Tibial nerve (tissue), 4 donors: ENCODE results near the gene PLEKHM1.
"Not testable (repeated sequence)": the region's sequence is repeated elsewhere in the genome, so short reads cannot be mapped to it uniquely, and the experiment has no call there.

Experiments used
- EP300 ChIP-seq, 2 donors: sonication (generic); formaldehyde crosslinking; IDR thresholded peaks; one replicate each; pipeline ENCODE4 v1.6.1; 2017; ENCODE audit warnings: antibody characterized with exemption in 2 of 2, mild to moderate bottlenecking in 1 of 2
- POLR2A ChIP-seq, 2 donors: fragments of 450-650 bp; IDR thresholded peaks; one replicate each; pipeline ENCODE4 v1.6.1; 2017; ENCODE audit warnings: antibody characterized with exemption in 2 of 2, mild to moderate bottlenecking in 2 of 2, moderate library complexity in 2 of 2
- TF ChIP-seq, protein P1 (sequence below), 5 experiments: fragments of 200-600 bp in 3 of 5; fragments of 450-650 bp in 2 of 5; sonication (generic) in 3 of 5; IDR thresholded peaks; one replicate each; pipeline ENCODE4 v1.5.1; 2016 to 2019; ENCODE audit warnings: antibody characterized with exemption in 5 of 5, mild to moderate bottlenecking in 3 of 5, moderate library complexity in 2 of 5

DNA sequence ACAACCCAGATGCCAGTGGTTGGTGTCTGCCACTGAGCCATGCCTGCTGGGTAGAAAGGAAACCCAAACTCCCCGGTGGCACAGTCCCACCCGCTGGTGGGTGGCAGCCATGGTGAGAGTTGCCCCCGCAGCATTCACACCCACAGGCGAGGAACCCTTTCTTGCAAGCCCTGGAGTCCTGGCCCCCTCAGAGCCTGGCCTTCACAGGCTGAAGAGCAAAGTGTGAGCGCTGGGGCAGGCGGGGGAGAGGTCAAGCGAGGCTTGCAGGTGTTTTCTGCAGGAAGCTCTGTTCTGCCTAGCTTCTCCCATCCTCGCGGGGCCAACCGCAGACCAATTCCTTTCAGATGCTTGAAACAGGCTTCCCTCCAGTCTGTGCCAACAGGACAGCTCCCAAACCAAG is 38.9 kb downstream of the PLEKHM1 start:
- TF ChIP-seq, protein P1, sequence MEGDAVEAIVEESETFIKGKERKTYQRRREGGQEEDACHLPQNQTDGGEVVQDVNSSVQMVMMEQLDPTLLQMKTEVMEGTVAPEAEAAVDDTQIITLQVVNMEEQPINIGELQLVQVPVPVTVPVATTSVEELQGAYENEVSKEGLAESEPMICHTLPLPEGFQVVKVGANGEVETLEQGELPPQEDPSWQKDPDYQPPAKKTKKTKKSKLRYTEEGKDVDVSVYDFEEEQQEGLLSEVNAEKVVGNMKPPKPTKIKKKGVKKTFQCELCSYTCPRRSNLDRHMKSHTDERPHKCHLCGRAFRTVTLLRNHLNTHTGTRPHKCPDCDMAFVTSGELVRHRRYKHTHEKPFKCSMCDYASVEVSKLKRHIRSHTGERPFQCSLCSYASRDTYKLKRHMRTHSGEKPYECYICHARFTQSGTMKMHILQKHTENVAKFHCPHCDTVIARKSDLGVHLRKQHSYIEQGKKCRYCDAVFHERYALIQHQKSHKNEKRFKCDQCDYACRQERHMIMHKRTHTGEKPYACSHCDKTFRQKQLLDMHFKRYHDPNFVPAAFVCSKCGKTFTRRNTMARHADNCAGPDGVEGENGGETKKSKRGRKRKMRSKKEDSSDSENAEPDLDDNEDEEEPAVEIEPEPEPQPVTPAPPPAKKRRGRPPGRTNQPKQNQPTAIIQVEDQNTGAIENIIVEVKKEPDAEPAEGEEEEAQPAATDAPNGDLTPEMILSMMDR (IDR thresholded peaks at IDR 0.05), result not testable (repeated sequence)
- TF ChIP-seq POLR2A, EP300 (IDR thresholded peaks at IDR 0.05): not testable (repeated sequence)
